GM23338 (cell line): ENCODE measurements around the gene ITCH. TPM values are rescaled to one million over a fixed set of nuclear protein-coding genes. Genes with fewer than 3 reads are reported as not detected.

Source experiments
- ATAC-seq: fragments of 200-7000 bp; cut with Tn5 transposase; 3 replicates; pipeline ENCODE4 v1.9.1; 2020
- DNase-seq: peaks from one replicate; pipeline ENCODE4 v3.0.0-alpha.2; 2015; ENCODE audit warnings: low spot score
- H2AFZ ChIP-seq: fragments of 200-600 bp; sonication (generic); 2 replicates; pipeline ENCODE4 v1.8.0; 2016; ENCODE audit warnings: antibody characterized with exemption, mild to moderate bottlenecking, moderate library complexity
- H3F3A ChIP-seq: fragments of 200-600 bp; sonication (generic); replicated peaks from 2 replicates; pipeline ENCODE4 v1.8.0; 2017; ENCODE audit warnings: antibody characterized with exemption, mixed run types, low read depth
- H3K27ac ChIP-seq: fragments of 200-600 bp; sonication (generic); 2 replicates; pipeline ENCODE4 v1.6.1; 2016; ENCODE audit warnings: low read depth
- H3K27me3 ChIP-seq: fragments of 200-600 bp; sonication (generic); 2 replicates; pipeline ENCODE4 v1.8.0; 2016; ENCODE audit warnings: mild to moderate bottlenecking, mixed run types, moderate library complexity; ENCODE audit not compliant: insufficient read depth
- H3K36me3 ChIP-seq: fragments of 200-600 bp; sonication (generic); 2 replicates; pipeline ENCODE4 v1.8.0; 2016; ENCODE audit warnings: mild to moderate bottlenecking; ENCODE audit not compliant: insufficient read depth
- H3K4me1 ChIP-seq: fragments of 200-600 bp; sonication (generic); 2 replicates; pipeline ENCODE4 v1.8.0; 2016; ENCODE audit warnings: mild to moderate bottlenecking, moderate library complexity; ENCODE audit not compliant: insufficient read depth
- H3K4me2 ChIP-seq: fragments of 200-600 bp; sonication (generic); 2 replicates; pipeline ENCODE4 v1.7.1; 2017; ENCODE audit warnings: mixed run types
- H3K4me3 ChIP-seq: fragments of 200-600 bp; sonication (generic); 2 replicates; pipeline ENCODE4 v1.6.1; 2016; ENCODE audit warnings: mixed run types
- H3K79me2 ChIP-seq: fragments of 200-600 bp; sonication (generic); replicated peaks from 2 replicates; pipeline ENCODE4 v1.8.0; 2017; ENCODE audit warnings: mild to moderate bottlenecking; ENCODE audit not compliant: insufficient read depth
- H3K9me2 ChIP-seq: fragments of 200-600 bp; sonication (generic); 2 replicates; pipeline ENCODE4 v1.8.0; 2017; ENCODE audit not compliant: insufficient read depth
- H4K20me1 ChIP-seq: fragments of 200-600 bp; sonication (generic); replicated peaks from 2 replicates; pipeline ENCODE4 v1.8.0; 2017; ENCODE audit warnings: mild to moderate bottlenecking; ENCODE audit not compliant: insufficient read depth
- H3K27ac Mint-ChIP-seq: 2 replicates; pipeline ENCODE4 v1.8.0; 2020; ENCODE audit warnings: inconsistent platforms, mild to moderate bottlenecking, moderate library complexity, mixed read lengths
- H3K27me3 Mint-ChIP-seq: 3 replicates; pipeline ENCODE4 v1.8.0; 2022; ENCODE audit warnings: low read depth, mild to moderate bottlenecking, moderate library complexity, mixed read lengths, inconsistent platforms; ENCODE audit not compliant: insufficient read depth, poor library complexity
- H3K36me3 Mint-ChIP-seq: 3 replicates; pipeline ENCODE4 v1.8.0; 2021; ENCODE audit warnings: low read depth, mild to moderate bottlenecking, inconsistent platforms, moderate library complexity, mixed read lengths
- H3K4me1 Mint-ChIP-seq: 3 replicates; pipeline ENCODE4 v1.8.0; 2020; ENCODE audit warnings: mild to moderate bottlenecking, inconsistent platforms, mixed read lengths
- H3K4me3 Mint-ChIP-seq: 3 replicates; pipeline ENCODE4 v1.8.0; 2021; ENCODE audit warnings: moderate library complexity, mild to moderate bottlenecking, inconsistent platforms, mixed read lengths
- H3K9me3 Mint-ChIP-seq: 3 replicates; pipeline ENCODE4 v1.8.0; 2020; ENCODE audit warnings: moderate library complexity, mild to moderate bottlenecking, inconsistent platforms, mixed read lengths
- CREB1 ChIP-seq: fragments of 250-450 bp; sonication (Bioruptor Pico); IDR thresholded peaks from 2 replicates; pipeline ENCODE4 v1.5.0; 2020; ENCODE audit warnings: low read depth, mild to moderate bottlenecking, moderate library complexity
- NANOG ChIP-seq: IDR thresholded peaks from 2 replicates; pipeline ENCODE4 v1.6.1; 2016; ENCODE audit warnings: antibody characterized with exemption, borderline replicate concordance
- POLR2AphosphoS5 ChIP-seq: IDR thresholded peaks from 2 replicates; pipeline ENCODE4 v1.6.1; 2016; ENCODE audit warnings: antibody characterized with exemption, low read depth
- STAT1 ChIP-seq: IDR thresholded peaks from one replicate; pipeline ENCODE4 v1.6.1; 2016; ENCODE audit warnings: antibody characterized with exemption; ENCODE audit not compliant: unreplicated experiment
- ZNF114 ChIP-seq: fragments of 250-450 bp; sonication (Bioruptor Pico); IDR thresholded peaks from 2 replicates; pipeline ENCODE4 v1.5.0; 2020; ENCODE audit warnings: mild to moderate bottlenecking, moderate library complexity
- ZNF331 ChIP-seq: fragments of 250-450 bp; sonication (Bioruptor Pico); IDR thresholded peaks from 2 replicates; pipeline ENCODE4 v1.5.0; 2020; ENCODE audit warnings: low read depth, mild to moderate bottlenecking, moderate library complexity
- polyA plus RNA-seq: library from polyadenylated mRNA; unstranded; fragments of >200 nt; fragmentation: Nextera tagmentation; extraction: Ambion mirVana; gene quantifications from 2 replicates; pipeline ENCODE4 v1.2.1, GENCODE V29; 2016
- total RNA-seq: library from RNA; depleted of rRNA; stranded (reverse); fragments of >200 nt; shearing (Covaris generic); gene quantifications from 2 replicates; pipeline ENCODE4 v1.2.3, GENCODE V29; 2014
- TF ChIP-seq, protein P1 (sequence below), 2 experiments: fragments of 200-600 bp in 1 of 2; sonication (generic) in 1 of 2; conservative IDR thresholded peaks; 2 replicates each; pipeline versions ENCODE4 v1.5.1 to v1.6.1; 2016 to 2017; ENCODE audit warnings: antibody characterized with exemption in 2 of 2, low read depth in 2 of 2, mild to moderate bottlenecking in 2 of 2, moderate library complexity in 1 of 2
- TF ChIP-seq, protein P2 (sequence below): IDR thresholded peaks from 2 replicates; pipeline ENCODE4 v1.6.1; 2016; ENCODE audit warnings: antibody characterized with exemption
- TF ChIP-seq, protein P3 (sequence below): IDR thresholded peaks from one replicate; pipeline ENCODE4 v1.6.1; 2018; ENCODE audit warnings: antibody characterized with exemption; ENCODE audit not compliant: unreplicated experiment

The ITCH gene
- total and polyA plus RNA-seq, 2 experiments from 2014 or later = 16.4 to 31.6 TPM

DNA sequence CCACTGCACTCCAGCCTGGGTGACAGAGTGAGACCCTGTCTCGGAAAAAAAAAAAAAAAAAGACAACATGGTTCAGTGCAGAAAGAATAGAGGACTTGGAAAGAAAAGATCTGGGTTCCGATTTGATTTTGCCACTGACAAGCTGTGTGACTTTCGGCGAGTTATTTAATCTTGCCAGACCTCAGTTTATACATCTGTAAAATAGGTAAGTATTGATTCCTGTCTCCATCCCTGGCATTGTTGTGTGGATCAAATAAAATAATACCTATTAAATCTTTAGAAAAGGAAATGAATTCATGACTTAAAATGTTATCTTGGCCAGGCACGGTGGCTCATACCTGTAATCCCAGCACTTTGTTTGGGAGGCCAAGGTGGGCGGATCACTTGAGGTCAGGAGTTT, 7.0 kb downstream of the ITCH start (continued):
- TF ChIP-seq, protein P1, sequence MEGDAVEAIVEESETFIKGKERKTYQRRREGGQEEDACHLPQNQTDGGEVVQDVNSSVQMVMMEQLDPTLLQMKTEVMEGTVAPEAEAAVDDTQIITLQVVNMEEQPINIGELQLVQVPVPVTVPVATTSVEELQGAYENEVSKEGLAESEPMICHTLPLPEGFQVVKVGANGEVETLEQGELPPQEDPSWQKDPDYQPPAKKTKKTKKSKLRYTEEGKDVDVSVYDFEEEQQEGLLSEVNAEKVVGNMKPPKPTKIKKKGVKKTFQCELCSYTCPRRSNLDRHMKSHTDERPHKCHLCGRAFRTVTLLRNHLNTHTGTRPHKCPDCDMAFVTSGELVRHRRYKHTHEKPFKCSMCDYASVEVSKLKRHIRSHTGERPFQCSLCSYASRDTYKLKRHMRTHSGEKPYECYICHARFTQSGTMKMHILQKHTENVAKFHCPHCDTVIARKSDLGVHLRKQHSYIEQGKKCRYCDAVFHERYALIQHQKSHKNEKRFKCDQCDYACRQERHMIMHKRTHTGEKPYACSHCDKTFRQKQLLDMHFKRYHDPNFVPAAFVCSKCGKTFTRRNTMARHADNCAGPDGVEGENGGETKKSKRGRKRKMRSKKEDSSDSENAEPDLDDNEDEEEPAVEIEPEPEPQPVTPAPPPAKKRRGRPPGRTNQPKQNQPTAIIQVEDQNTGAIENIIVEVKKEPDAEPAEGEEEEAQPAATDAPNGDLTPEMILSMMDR (conservative IDR thresholded peaks at IDR 0.05; ENCODE audit: low read depth in 2 of 2) = no peak
- TF ChIP-seq ZNF114 (CRISPR knock-in tag) = no peak
- TF ChIP-seq ZNF331 (CRISPR knock-in tag) = no peak
- TF ChIP-seq, protein P2, sequence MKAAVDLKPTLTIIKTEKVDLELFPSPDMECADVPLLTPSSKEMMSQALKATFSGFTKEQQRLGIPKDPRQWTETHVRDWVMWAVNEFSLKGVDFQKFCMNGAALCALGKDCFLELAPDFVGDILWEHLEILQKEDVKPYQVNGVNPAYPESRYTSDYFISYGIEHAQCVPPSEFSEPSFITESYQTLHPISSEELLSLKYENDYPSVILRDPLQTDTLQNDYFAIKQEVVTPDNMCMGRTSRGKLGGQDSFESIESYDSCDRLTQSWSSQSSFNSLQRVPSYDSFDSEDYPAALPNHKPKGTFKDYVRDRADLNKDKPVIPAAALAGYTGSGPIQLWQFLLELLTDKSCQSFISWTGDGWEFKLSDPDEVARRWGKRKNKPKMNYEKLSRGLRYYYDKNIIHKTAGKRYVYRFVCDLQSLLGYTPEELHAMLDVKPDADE = no peak
- TF ChIP-seq STAT1 = no peak
- no peak for TF ChIP-seq NANOG
- TF ChIP-seq, protein P3, sequence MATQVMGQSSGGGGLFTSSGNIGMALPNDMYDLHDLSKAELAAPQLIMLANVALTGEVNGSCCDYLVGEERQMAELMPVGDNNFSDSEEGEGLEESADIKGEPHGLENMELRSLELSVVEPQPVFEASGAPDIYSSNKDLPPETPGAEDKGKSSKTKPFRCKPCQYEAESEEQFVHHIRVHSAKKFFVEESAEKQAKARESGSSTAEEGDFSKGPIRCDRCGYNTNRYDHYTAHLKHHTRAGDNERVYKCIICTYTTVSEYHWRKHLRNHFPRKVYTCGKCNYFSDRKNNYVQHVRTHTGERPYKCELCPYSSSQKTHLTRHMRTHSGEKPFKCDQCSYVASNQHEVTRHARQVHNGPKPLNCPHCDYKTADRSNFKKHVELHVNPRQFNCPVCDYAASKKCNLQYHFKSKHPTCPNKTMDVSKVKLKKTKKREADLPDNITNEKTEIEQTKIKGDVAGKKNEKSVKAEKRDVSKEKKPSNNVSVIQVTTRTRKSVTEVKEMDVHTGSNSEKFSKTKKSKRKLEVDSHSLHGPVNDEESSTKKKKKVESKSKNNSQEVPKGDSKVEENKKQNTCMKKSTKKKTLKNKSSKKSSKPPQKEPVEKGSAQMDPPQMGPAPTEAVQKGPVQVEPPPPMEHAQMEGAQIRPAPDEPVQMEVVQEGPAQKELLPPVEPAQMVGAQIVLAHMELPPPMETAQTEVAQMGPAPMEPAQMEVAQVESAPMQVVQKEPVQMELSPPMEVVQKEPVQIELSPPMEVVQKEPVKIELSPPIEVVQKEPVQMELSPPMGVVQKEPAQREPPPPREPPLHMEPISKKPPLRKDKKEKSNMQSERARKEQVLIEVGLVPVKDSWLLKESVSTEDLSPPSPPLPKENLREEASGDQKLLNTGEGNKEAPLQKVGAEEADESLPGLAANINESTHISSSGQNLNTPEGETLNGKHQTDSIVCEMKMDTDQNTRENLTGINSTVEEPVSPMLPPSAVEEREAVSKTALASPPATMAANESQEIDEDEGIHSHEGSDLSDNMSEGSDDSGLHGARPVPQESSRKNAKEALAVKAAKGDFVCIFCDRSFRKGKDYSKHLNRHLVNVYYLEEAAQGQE = no peak
- no peak for TF ChIP-seq POLR2AphosphoS5
- TF ChIP-seq CREB1 (CRISPR knock-in tag) = no peak

- peaks cover 25% of the 10 kb centered on the region for H4K20me1 ChIP-seq
- H3K4me3 Mint-ChIP-seq = no peak overlapping the region
- ATAC-seq (no peak), DNase-seq (no peak)
- H3K79me2 ChIP-seq = peaks cover 89% of the 10 kb centered on the region
- H3K27ac Mint-ChIP-seq = no peak overlapping the region
- no peaks in the 10 kb centered on the region for H3K4me1 ChIP-seq
- TF ChIP-seq ZNF331 (CRISPR knock-in tag) = no peak
- TF ChIP-seq, protein P1 (conservative IDR thresholded peaks at IDR 0.05; ENCODE audit: low read depth in 2 of 2) = no peak
- TF ChIP-seq, protein P3 = no peak
- TF ChIP-seq STAT1 = no peak
- no peak overlapping the region for H3K4me3 ChIP-seq
- peaks cover 57% of the 10 kb centered on the region for H3K36me3 Mint-ChIP-seq
- peaks cover 15% of the 10 kb centered on the region for H3K36me3 ChIP-seq
- H3K4me2 ChIP-seq = no peak overlapping the region
- peaks cover 2% of the 10 kb centered on the region for H3K27me3 Mint-ChIP-seq
- no peak overlapping the region for H2AFZ ChIP-seq
- no peak overlapping the region for H3K27ac ChIP-seq
- no peaks in the 10 kb centered on the region for H3K9me2 ChIP-seq
- no peaks in the 10 kb centered on the region for H3K27me3 ChIP-seq
- H3F3A ChIP-seq = no peaks in the 10 kb centered on the region
- H3K9me3 Mint-ChIP-seq = no peaks in the 10 kb centered on the region
- no peaks in the 10 kb centered on the region for H3K4me1 Mint-ChIP-seq
Observed at GRCh38 chr20:34373445-34373844, 10.4 kb downstream of the ITCH start.
